HEK293T (cell line): ENCODE data around the gene ATP8B3.

ENCODE experiments used
- L3MBTL2 ChIP-seq: fragments of 450-650 bp; conservative IDR thresholded peaks from 2 replicates; pipeline ENCODE4 v1.6.1; 2016; ENCODE audit warnings: mild to moderate bottlenecking
- SP1 ChIP-seq: fragments of 450-650 bp; IDR thresholded peaks from 2 replicates; pipeline ENCODE4 v1.6.1; 2017

DNA sequence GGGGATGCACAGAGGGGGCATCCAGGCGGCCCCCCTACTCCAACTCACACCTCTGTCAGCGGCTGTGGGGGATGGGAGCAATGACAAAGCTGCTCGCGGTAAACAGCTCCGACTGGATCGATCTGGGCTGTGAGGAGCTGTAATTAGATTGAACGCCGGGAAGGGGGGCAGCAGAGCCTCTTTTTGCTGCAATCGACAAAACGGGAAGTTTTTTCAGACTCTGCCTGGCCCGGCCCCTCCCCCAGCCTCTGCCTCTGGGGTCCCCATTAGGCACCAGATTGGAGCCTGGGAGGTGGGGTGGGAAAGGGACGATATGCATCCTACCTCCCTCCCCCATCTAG, 42.5 kb downstream of the ATP8B3 start:
- TF ChIP-seq L3MBTL2 (no peak), SP1 (no peak)
